ENCODE data around the gene GPC3.

GRCh38 chrX:134026565-134027311, 41.3 kb upstream of the GPC3 start:
- TF ChIP-seq CTCF (IDR thresholded peaks at IDR 0.05 in 4 of 5, conservative IDR thresholded peaks at IDR 0.05 in 1 of 5) = peak in 1 of 5 experiments; percentile 13
- TF ChIP-seq POLR2A (IDR thresholded peaks at IDR 0.05) = no peak
